Measurements from ENCODE around the gene PLAAT3. TPM values are rescaled to one million over a fixed set of nuclear protein-coding genes. Genes with fewer than 3 reads are reported as not detected.
"Not testable (repeated sequence)": the region's sequence is repeated elsewhere in the genome, so short reads cannot be mapped to it uniquely, and the experiment has no call there.

PLAAT3 gene
- total RNA-seq, 1 donor from 2014 or later, result 2.1 TPM

GRCh38 chr11:63590024-63590788 lies 24.0 kb downstream of the PLAAT3 start:
- no peaks in the 10 kb centered on the region for H3K36me3 ChIP-seq (ENCODE audit: control insufficient read depth, insufficient read depth, low read length)
- FAIRE-seq (no peak), DNase-seq (ENCODE audit: low read depth) (no peak)
- no peak overlapping the region for H3K4me3 ChIP-seq (ENCODE audit: low read depth, low read length)
- H3K27me3 ChIP-seq (ENCODE audit: control insufficient read depth, insufficient read depth, low read length), result no peaks in the 10 kb centered on the region
- TF ChIP-seq CTCF (IDR thresholded peaks at IDR 0.05; ENCODE audit: insufficient read depth, low read length, severe bottlenecking), result no peak

GRCh38 chr11:63589000-63589399 lies 25.2 kb downstream of the PLAAT3 start:
- DNase-seq (ENCODE audit: low read depth) (no peak), FAIRE-seq (no peak)
- no peak overlapping the region for H3K4me3 ChIP-seq (ENCODE audit: low read depth, low read length)

GRCh38 chr11:63586451-63587166 lies 27.6 kb downstream of the PLAAT3 start:
- DNase-seq (ENCODE audit: low read depth), result no peak

More at GRCh38 chr11:63589000-63589399, 25.2 kb downstream of the PLAAT3 start:
- no peak for TF ChIP-seq CTCF (IDR thresholded peaks at IDR 0.05; ENCODE audit: insufficient read depth, low read length, severe bottlenecking)
- Histone ChIP-seq H3K36me3 (ENCODE audit: control insufficient read depth, insufficient read depth, low read length) (no peaks in the 10 kb centered on the region), H3K27me3 (ENCODE audit: control insufficient read depth, insufficient read depth, low read length) (no peaks in the 10 kb centered on the region)

GRCh38 chr11:63583357-63583677 lies 30.9 kb downstream of the PLAAT3 start:
- Histone ChIP-seq H3K36me3 (ENCODE audit: control insufficient read depth, insufficient read depth, low read length) (no peaks in the 10 kb centered on the region), H3K4me3 (ENCODE audit: low read depth, low read length) (no peak overlapping the region), H3K27me3 (ENCODE audit: control insufficient read depth, insufficient read depth, low read length) (no peaks in the 10 kb centered on the region)
- FAIRE-seq (no peak), DNase-seq (ENCODE audit: low read depth) (no peak)
- no peak for TF ChIP-seq CTCF (IDR thresholded peaks at IDR 0.05; ENCODE audit: insufficient read depth, low read length, severe bottlenecking)

More at GRCh38 chr11:63586451-63587166, 27.6 kb downstream of the PLAAT3 start:
- no peaks in the 10 kb centered on the region for H3K27me3 ChIP-seq (ENCODE audit: control insufficient read depth, insufficient read depth, low read length)
- H3K4me3 ChIP-seq (ENCODE audit: low read depth, low read length), result no peak overlapping the region
- no peaks in the 10 kb centered on the region for H3K36me3 ChIP-seq (ENCODE audit: control insufficient read depth, insufficient read depth, low read length)
- TF ChIP-seq CTCF (IDR thresholded peaks at IDR 0.05; ENCODE audit: insufficient read depth, low read length, severe bottlenecking), result no peak
- no peak for FAIRE-seq

- not testable (repeated sequence) for H3K27me3 ChIP-seq (ENCODE audit: control insufficient read depth, insufficient read depth, low read length); H3K4me3 ChIP-seq (ENCODE audit: low read depth, low read length); FAIRE-seq; DNase-seq (ENCODE audit: low read depth); H3K36me3 ChIP-seq (ENCODE audit: control insufficient read depth, insufficient read depth, low read length)
These were observed 33.0 kb downstream of the PLAAT3 start for GRCh38 chr11:63581224-63581623.

GRCh38 chr11:63578882-63579281 lies 35.4 kb downstream of the PLAAT3 start:
- not testable (repeated sequence) for FAIRE-seq; DNase-seq (ENCODE audit: low read depth); H3K36me3 ChIP-seq (ENCODE audit: control insufficient read depth, insufficient read depth, low read length); H3K4me3 ChIP-seq (ENCODE audit: low read depth, low read length); H3K27me3 ChIP-seq (ENCODE audit: control insufficient read depth, insufficient read depth, low read length)
